Glutamatergic neuron (in vitro differentiated cells): Measurements from ENCODE around the gene PHOX2B. TPM values are rescaled to one million over a fixed set of nuclear protein-coding genes. Genes with fewer than 3 reads are reported as not detected.
A peak's percentile ranks its signal among the peaks of the same experiment; 100 is the strongest.
"Not testable (repeated sequence)": the region's sequence is repeated elsewhere in the genome, so short reads cannot be mapped to it uniquely, and the experiment has no call there.

Experiments used
- DNase-seq: peaks from one replicate; pipeline ENCODE4 v3.0.0; 2022
- H3K27ac Mint-ChIP-seq: one replicate; pipeline ENCODE4 v1.8.0; 2020; ENCODE audit warnings: mild to moderate bottlenecking, mixed read lengths, inconsistent platforms; ENCODE audit not compliant: unreplicated experiment
- H3K27me3 Mint-ChIP-seq: one replicate; pipeline ENCODE4 v1.8.0; 2020; ENCODE audit warnings: mild to moderate bottlenecking, moderate library complexity, mixed read lengths, inconsistent platforms; ENCODE audit not compliant: unreplicated experiment
- H3K36me3 Mint-ChIP-seq: one replicate; pipeline ENCODE4 v1.8.0; 2020; ENCODE audit warnings: mild to moderate bottlenecking, mixed read lengths, inconsistent platforms; ENCODE audit not compliant: unreplicated experiment
- H3K4me1 Mint-ChIP-seq: one replicate; pipeline ENCODE4 v1.8.0; 2020; ENCODE audit warnings: mild to moderate bottlenecking, low read depth, mixed read lengths, inconsistent platforms; ENCODE audit not compliant: unreplicated experiment
- H3K4me3 Mint-ChIP-seq: one replicate; pipeline ENCODE4 v1.8.0; 2020; ENCODE audit warnings: mild to moderate bottlenecking, mixed read lengths, inconsistent platforms; ENCODE audit not compliant: unreplicated experiment
- H3K9me3 Mint-ChIP-seq: one replicate; pipeline ENCODE4 v1.8.0; 2020; ENCODE audit warnings: mild to moderate bottlenecking, moderate library complexity, mixed read lengths, inconsistent platforms; ENCODE audit not compliant: unreplicated experiment
- CTCF ChIP-seq: fragments of 200-600 bp; sonication (generic); IDR thresholded peaks from one replicate; pipeline ENCODE4 v1.5.0; 2021; ENCODE audit not compliant: partially characterized antibody, unreplicated experiment
- total RNA-seq: library from RNA; stranded (reverse); fragmentation: NEBNext Ultra II Directional; extraction: Animal tissue kit (Norgen Biotek cat#: 25700); gene quantifications from one replicate; pipeline ENCODE4 v1.2.1, GENCODE V29; 2021; ENCODE audit not compliant: unreplicated experiment

PHOX2B gene
- total RNA-seq, 1 donor from 2014 or later: 101 TPM

DNA sequence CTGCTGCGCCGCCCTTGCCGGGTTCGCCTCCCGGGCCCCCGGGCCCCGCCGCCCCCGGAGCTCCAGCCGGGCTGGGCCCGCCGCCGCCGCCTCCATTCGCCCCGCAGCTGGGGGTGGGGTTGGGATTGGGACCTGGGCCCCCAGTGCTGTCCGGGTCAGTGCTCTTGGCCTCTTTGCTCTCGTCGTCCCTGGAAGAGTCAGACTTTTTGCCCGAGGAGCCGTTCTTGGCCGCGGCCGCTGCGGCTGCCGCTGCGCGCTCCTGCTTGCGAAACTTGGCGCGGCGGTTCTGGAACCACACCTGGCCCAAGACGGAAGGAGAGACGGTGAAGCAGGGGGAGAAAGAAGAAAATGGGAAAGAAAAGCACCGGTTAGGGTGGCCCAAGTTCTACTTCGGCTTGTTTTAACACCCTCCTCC, 2.5 kb downstream of the PHOX2B start:
- Mint-ChIP-seq H3K4me3 (peak overlapping the region; percentile 91), H3K9me3 (peaks cover 33% of the 10 kb centered on the region), H3K36me3 (peaks cover 13% of the 10 kb centered on the region), H3K27ac (peak overlapping the region; percentile 88), H3K4me1 (peaks cover 15% of the 10 kb centered on the region), H3K27me3 (peaks cover 51% of the 10 kb centered on the region)
- TF ChIP-seq CTCF: no peak
- DNase-seq: no peak

DNA sequence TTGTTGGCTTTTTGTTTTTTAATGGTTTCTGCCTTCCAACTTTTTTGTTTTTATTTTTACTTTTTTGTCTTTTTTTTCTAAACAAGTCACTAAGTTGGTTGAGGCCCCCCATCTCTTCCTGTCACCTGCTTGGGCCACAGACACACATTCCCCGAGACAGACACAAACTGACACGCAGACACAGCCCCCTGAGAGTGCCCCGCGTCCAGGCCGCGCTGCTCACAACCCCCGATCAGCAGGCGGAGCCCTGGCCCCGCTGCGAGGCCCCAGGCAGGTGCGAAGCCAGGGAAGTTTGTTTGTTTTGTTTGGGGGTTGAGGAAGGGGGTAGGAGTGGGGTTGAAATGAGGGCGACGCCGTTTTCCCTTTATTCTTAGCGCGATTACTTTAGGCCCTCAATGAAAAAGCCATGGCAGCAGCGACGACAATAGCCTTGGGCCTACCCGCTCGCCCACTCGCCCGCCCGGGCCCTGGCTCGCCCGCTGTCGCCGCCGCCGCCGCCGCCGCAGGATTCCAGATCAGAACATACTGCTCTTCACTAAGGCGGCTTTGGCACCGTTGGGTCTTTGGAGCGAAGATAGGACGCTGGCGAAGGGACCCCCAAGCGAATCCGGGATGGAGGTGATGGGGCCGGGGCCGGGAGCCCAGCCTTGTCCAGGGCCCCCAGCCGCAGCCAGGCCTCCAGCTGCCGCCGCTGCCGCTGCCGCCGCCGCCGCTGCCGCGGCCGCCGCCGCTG, 3.1 kb downstream of the PHOX2B start:
- Mint-ChIP-seq H3K27ac (peak overlapping the region; percentile 81), H3K36me3 (peaks cover 13% of the 10 kb centered on the region), H3K27me3 (peaks cover 48% of the 10 kb centered on the region), H3K4me1 (peaks cover 12% of the 10 kb centered on the region), H3K4me3 (peak overlapping the region; percentile 77), H3K9me3 (peaks cover 31% of the 10 kb centered on the region)
- DNase-seq: peak; percentile 39
- TF ChIP-seq CTCF: no peak

- peaks cover 10% of the 10 kb centered on the region for H3K4me1 Mint-ChIP-seq
- peak overlapping the region; percentile 77 for H3K4me3 Mint-ChIP-seq
- peaks cover 28% of the 10 kb centered on the region for H3K9me3 Mint-ChIP-seq
- no peak for TF ChIP-seq CTCF
- peaks cover 13% of the 10 kb centered on the region for H3K36me3 Mint-ChIP-seq
- peak overlapping the region; percentile 81 for H3K27ac Mint-ChIP-seq
- peaks cover 43% of the 10 kb centered on the region for H3K27me3 Mint-ChIP-seq
- no peak for DNase-seq
These were observed 3.8 kb downstream of the PHOX2B start for GRCh38 chr4:41744572-41745291.

DNA sequence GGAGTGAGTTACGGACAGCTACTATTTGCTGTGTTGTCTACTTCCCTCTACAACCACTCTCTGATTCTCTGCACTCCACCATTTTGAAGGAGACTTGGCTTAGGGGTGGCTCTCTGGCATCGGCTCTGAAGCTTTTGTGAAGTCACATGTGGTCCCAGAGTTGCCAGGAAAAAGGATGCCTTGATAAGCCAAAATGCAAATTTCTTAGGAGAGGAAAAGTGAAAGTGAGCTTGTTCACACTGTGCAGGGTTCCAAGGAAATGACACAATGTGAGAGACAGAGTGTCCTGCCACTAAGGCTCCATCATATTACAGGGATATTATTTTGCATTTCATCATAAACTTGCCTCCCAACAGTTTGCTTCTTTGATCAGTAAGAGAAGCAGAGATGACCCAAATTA, 7.2 kb downstream of the PHOX2B start:
- no peak for DNase-seq
- Mint-ChIP-seq H3K27me3 (peaks cover 20% of the 10 kb centered on the region), H3K9me3 (peaks cover 10% of the 10 kb centered on the region), H3K36me3 (peaks cover 13% of the 10 kb centered on the region), H3K4me3 (no peak overlapping the region), H3K27ac (peak overlapping the region; percentile 22), H3K4me1 (peaks cover 3% of the 10 kb centered on the region)
- no peak for TF ChIP-seq CTCF

DNA sequence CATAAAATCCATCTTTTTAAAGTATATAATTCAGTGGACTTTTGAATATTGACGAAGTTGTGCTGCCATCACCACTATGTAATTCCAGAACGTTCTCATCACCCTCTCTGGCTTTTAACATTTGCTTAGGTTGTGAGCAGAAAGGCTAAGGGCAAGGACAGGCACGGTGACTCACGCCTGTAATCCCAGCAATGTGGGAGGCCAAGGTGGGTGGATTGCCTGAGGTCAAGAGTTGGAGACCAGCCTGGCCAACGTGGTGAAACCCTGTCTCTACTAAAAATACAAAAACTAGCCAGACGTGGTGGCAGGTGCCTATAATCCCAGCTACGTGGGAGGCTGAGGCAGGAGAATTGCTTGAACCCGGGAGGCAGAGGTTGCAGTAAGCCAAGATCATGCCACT, 11.0 kb downstream of the PHOX2B start:
- not testable (repeated sequence) for H3K27ac Mint-ChIP-seq, H3K4me1 Mint-ChIP-seq, DNase-seq, H3K36me3 Mint-ChIP-seq, H3K27me3 Mint-ChIP-seq, H3K9me3 Mint-ChIP-seq, H3K4me3 Mint-ChIP-seq
